HuH-7 (cell line): ENCODE results near the gene ASCL3.
"Not testable (repeated sequence)": the region's sequence is repeated elsewhere in the genome, so short reads cannot be mapped to it uniquely, and the experiment has no call there.

Source experiments
- DNase-seq: peaks from one replicate; pipeline ENCODE4 v3.0.0; 2011; ENCODE audit warnings: low spot score

ASCL3 gene

GRCh38 chr11:8947230-8947943 is 4.6 kb upstream of the ASCL3 start:
- DNase-seq = no peak

- no peak for DNase-seq
Measured at GRCh38 chr11:8941341-8942103, 1.3 kb downstream of the ASCL3 start.

- DNase-seq = no peak
Measured at GRCh38 chr11:8937659-8938058, 5.2 kb downstream of the ASCL3 start.

- DNase-seq = no peak
Measured at GRCh38 chr11:8937159-8937558, 5.7 kb downstream of the ASCL3 start.

- DNase-seq = not testable (repeated sequence)
Measured at GRCh38 chr11:8935789-8936188, 7.0 kb downstream of the ASCL3 start.

- DNase-seq = no peak
Measured at GRCh38 chr11:8934742-8935488, 7.9 kb downstream of the ASCL3 start.

GRCh38 chr11:8933931-8934330 is 8.9 kb downstream of the ASCL3 start:
- DNase-seq = no peak

GRCh38 chr11:8932564-8933180 is 10.1 kb downstream of the ASCL3 start, which contains the start of gene C11orf16:
TSS of gene C11orf16 (minus strand) at chr11:8932947. CDS start at chr11:8932308, 639 bp downstream.
- no peak for DNase-seq

- no peak for DNase-seq
Measured at GRCh38 chr11:8930456-8931175, 12.2 kb downstream of the ASCL3 start.

GRCh38 chr11:8928981-8929615 is 13.7 kb downstream of the ASCL3 start:
- no peak for DNase-seq

- DNase-seq = no peak
Measured at GRCh38 chr11:8928205-8928604, 14.6 kb downstream of the ASCL3 start.

- DNase-seq = no peak
Measured at GRCh38 chr11:8927233-8927632, 15.6 kb downstream of the ASCL3 start.

- no peak for DNase-seq
Measured at GRCh38 chr11:8926236-8926635, 16.6 kb downstream of the ASCL3 start.

GRCh38 chr11:8925711-8926110 is 17.1 kb downstream of the ASCL3 start:
- no peak for DNase-seq

GRCh38 chr11:8922691-8923090 is 20.1 kb downstream of the ASCL3 start:
- no peak for DNase-seq

GRCh38 chr11:8917157-8917825 is 25.5 kb downstream of the ASCL3 start:
- no peak for DNase-seq

GRCh38 chr11:8914661-8915018 is 28.2 kb downstream of the ASCL3 start:
- DNase-seq = no peak

- DNase-seq = peak; percentile 42
Measured at GRCh38 chr11:8913961-8914660, 28.7 kb downstream of the ASCL3 start.

GRCh38 chr11:8911029-8911823 is 31.6 kb downstream of the ASCL3 start, which contains the start of gene AKIP1:
TSS of gene AKIP1 (plus strand) at chr11:8911189. CDS start at chr11:8911450, 261 bp downstream.
- DNase-seq = peak; percentile 97
